Coronary artery (tissue), 2 donors: ENCODE results near the gene TENT4B.

Experiments
- DNase-seq: peaks from one replicate; pipeline ENCODE4 v3.0.0-alpha.2; 2017; ENCODE audit warnings: low spot score
- H3K27ac ChIP-seq, 2 donors: fragments of 200-600 bp; sonication (generic); one replicate each; pipeline ENCODE4 v1.5.1; 2016 to 2019
- H3K4me3 ChIP-seq: fragments of 200-600 bp; sonication (generic); 2 replicates; pipeline ENCODE4 v1.5.1; 2016; ENCODE audit warnings: mild to moderate bottlenecking, moderate library complexity
- CTCF ChIP-seq: fragments of 200-600 bp; sonication (generic); IDR thresholded peaks from one replicate; pipeline ENCODE4 v1.5.1; 2019; ENCODE audit warnings: antibody characterized with exemption

Gene TENT4B

GRCh38 chr16:50154420-50154950 is 1.4 kb downstream of the TENT4B start:
- no peak for TF ChIP-seq CTCF
- Histone ChIP-seq H3K4me3 (peak overlapping the region; percentile 99), H3K27ac (peak overlapping the region; percentile 48 to 99)
- DNase-seq = no peak

DNA sequence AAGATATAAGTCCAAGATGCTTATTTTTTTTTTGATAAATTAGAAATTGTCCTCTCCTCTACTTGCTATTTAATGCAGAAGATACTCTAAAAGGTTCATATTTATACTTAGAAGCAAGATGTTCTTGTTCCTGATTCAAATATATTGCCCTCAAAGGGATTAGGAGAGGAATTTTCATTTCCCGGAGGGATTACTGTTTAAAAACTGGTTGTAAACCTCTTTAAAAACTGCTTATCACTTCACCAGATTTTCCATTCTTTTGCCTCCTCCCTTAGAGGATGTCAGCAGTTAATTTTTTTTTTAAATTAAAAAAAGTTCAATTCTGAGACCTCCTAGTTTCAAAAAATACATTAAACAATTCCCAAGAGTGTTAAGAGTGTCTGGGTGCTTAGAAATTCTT is 2.8 kb downstream of the TENT4B start:
- TF ChIP-seq CTCF = no peak
- no peak for DNase-seq
- no peak overlapping the region for H3K27ac ChIP-seq
- H3K4me3 ChIP-seq = peak overlapping the region; percentile 99

DNA sequence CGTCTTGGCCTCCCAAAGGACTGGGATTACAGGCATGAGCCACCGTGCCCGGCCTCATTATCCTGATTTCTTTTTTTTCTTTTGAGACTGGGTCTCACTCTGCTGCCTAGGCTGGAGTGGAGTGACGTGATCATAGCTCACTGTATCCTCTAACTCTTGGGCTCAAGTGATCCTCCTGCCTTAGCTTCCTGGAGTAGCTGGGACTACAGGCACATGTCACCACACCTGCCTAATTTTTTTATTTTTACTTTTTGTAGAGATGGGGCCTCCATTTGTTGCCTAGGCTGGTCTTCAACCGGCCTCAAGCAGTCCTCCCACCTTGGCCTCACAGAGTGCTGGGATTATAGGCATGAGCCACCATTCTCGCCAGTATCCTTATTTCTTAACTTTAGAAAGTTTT is 3.5 kb downstream of the TENT4B start:
- Histone ChIP-seq H3K27ac (no peak overlapping the region), H3K4me3 (no peak overlapping the region)
- no peak for TF ChIP-seq CTCF
- no peak for DNase-seq

GRCh38 chr16:50160495-50161164 is 7.5 kb downstream of the TENT4B start:
- DNase-seq = no peak
- Histone ChIP-seq H3K27ac (peak overlapping the region; percentile 18 to 61), H3K4me3 (peak overlapping the region; percentile 1)
- no peak for TF ChIP-seq CTCF

DNA sequence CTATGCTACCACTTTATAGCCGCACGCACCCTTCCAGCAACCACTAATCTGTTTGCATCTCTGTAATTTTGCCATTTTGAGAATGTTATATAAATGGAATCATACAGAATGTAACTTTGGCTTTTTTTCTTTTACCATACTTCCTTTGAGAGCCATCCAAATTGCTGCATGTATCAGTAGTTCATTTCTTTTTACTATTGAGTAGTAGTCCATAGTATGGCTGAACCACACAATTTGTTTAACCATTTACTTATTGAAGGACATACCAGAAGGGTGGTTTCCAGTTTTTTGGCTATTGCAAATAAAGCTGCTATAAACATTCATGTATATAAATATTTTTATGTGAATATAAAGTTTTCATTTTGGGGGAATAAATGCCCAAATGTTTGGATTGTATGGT is 8.8 kb downstream of the TENT4B start:
- DNase-seq = no peak
- no peak overlapping the region for H3K4me3 ChIP-seq
- peak overlapping the region in 1 of 2 donors; percentile 40 for H3K27ac ChIP-seq
- TF ChIP-seq CTCF = no peak

DNA sequence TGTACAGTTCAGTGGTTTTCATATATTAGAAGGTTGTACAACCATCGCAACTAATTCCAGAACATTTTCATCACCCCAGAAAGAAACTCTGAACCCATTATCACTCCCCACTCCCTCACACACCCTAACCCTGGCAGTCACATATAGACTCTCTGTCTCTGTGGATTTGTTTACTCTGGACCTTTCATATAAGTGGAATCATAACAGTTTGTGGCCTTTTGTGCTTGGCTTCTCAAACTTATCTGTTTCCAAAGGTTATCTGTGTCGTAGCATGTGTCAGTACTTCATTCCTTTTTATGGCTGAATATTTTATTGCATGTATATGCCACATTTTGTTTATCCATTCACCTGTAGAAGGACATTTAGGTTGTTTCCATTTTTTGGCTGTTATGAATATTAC is 12.4 kb downstream of the TENT4B start:
- no peak for TF ChIP-seq CTCF
- Histone ChIP-seq H3K27ac (peak overlapping the region in 1 of 2 donors; percentile 25), H3K4me3 (no peak overlapping the region)
- DNase-seq = no peak
